ENCODE results near the gene AUTS2.

GRCh38 chr7:70421319-70421718 lies 823.0 kb downstream of the AUTS2 start:
- TF ChIP-seq CTCF (IDR thresholded peaks at IDR 0.05; ENCODE audit: insufficient read depth, low read length) (no peak), POLR2AphosphoS5 (IDR thresholded peaks at IDR 0.05; ENCODE audit: low read depth) (no peak), REST (IDR thresholded peaks at IDR 0.05; ENCODE audit: insufficient replicate concordance, low read depth) (no peak)

All from HL-60 (cell line).